ENCODE data around the gene ZFPM1.

GRCh38 chr16:88439706-88440105, 13.4 kb upstream of the ZFPM1 start:
- no peak for TF ChIP-seq CTCF (IDR thresholded peaks at IDR 0.05)
- no peak for TF ChIP-seq POLR2A (IDR thresholded peaks at IDR 0.05)
- TF ChIP-seq EP300 (IDR thresholded peaks at IDR 0.05): no peak
